ENCODE data around the gene AKAP6. TPM values are rescaled to one million over a fixed set of nuclear protein-coding genes. Genes with fewer than 3 reads are reported as not detected.
A peak's percentile ranks its signal among the peaks of the same experiment; 100 is the strongest.

The AKAP6 gene
- total RNA-seq, 1 experiment from 2014 or later = 1.1 TPM

DNA sequence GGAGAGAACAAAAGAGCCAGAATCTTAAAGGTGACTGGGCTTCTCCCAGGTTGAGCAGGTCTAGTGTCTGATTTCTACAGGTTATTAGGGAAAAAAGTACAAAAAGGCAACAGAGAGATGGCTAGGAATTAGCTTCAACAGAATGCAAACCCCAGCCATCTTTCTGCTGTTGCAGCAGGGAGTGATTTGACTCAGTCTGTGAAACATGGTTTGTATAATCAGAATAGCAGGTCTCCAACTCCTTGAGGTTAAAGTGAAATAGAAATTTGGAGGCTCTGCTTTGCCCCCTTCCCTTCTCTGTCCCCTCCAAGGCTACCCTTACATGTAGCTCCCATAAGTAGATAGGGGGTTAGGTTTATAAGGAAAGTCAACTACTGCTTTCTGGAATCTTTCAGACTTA lies 105.8 kb downstream of the AKAP6 start:
- no peak overlapping the region for H4K91ac ChIP-seq (ENCODE audit: insufficient read length, low read depth, low read length)
- H2BK15ac ChIP-seq (ENCODE audit: low read depth, low read length) = no peak overlapping the region
- peak overlapping the region; percentile 24; the same call in 1 of the 2 replicates for H3K14ac ChIP-seq (ENCODE audit: insufficient read depth, low read length)
- H3T11ph ChIP-seq (ENCODE audit: low read length) = no peak overlapping the region
- no peaks in the 10 kb centered on the region for H3K23me2 ChIP-seq (ENCODE audit: insufficient read length, low read depth, low read length, poor library complexity, severe bottlenecking)
- TF ChIP-seq, protein P1, sequence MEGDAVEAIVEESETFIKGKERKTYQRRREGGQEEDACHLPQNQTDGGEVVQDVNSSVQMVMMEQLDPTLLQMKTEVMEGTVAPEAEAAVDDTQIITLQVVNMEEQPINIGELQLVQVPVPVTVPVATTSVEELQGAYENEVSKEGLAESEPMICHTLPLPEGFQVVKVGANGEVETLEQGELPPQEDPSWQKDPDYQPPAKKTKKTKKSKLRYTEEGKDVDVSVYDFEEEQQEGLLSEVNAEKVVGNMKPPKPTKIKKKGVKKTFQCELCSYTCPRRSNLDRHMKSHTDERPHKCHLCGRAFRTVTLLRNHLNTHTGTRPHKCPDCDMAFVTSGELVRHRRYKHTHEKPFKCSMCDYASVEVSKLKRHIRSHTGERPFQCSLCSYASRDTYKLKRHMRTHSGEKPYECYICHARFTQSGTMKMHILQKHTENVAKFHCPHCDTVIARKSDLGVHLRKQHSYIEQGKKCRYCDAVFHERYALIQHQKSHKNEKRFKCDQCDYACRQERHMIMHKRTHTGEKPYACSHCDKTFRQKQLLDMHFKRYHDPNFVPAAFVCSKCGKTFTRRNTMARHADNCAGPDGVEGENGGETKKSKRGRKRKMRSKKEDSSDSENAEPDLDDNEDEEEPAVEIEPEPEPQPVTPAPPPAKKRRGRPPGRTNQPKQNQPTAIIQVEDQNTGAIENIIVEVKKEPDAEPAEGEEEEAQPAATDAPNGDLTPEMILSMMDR (conservative IDR thresholded peaks at IDR 0.05) = no peak
- H2BK120ac ChIP-seq (ENCODE audit: low read depth, low read length, poor library complexity, severe bottlenecking) = no peak overlapping the region
- Mint-ChIP-seq H3K9me3 (no peaks in the 10 kb centered on the region), H3K4me3 (no peak overlapping the region), H3K36me3 (ENCODE audit: insufficient read depth in 1 of 3, low read depth in 3 of 3) (no peaks in the 10 kb centered on the region; a peak in 1 of 7 replicates), H3K4me1 (no peaks in the 10 kb centered on the region), H3K27me3 (ENCODE audit: low read depth) (no peaks in the 10 kb centered on the region), H3K27ac (no peak overlapping the region; a peak in 1 of 7 replicates)
- no peak overlapping the region for H3K18ac ChIP-seq (ENCODE audit: insufficient read length, low read depth, low read length)
- H3K4me1 ChIP-seq (ENCODE audit: insufficient read depth, low read length) = no peaks in the 10 kb centered on the region
- H2AFZ ChIP-seq (ENCODE audit: low read length) = no peak overlapping the region
- H3K27me3 ChIP-seq (ENCODE audit: insufficient read depth, low read length) = no peaks in the 10 kb centered on the region
- no peak overlapping the region for H4K5ac ChIP-seq (ENCODE audit: insufficient read length, low read depth, low read length)
- no peak for DNase-seq
- no peaks in the 10 kb centered on the region for H3K79me1 ChIP-seq (ENCODE audit: insufficient read depth, low read depth, low read length, poor library complexity, severe bottlenecking)
- no peak overlapping the region for H3K4ac ChIP-seq (ENCODE audit: low read depth, low read length)
- H3K23ac ChIP-seq (ENCODE audit: insufficient read length, low read depth, low read length) = no peak overlapping the region
- H2AK5ac ChIP-seq (ENCODE audit: insufficient read length, low read length) = no peak overlapping the region
- no peak overlapping the region for H2BK20ac ChIP-seq (ENCODE audit: low read depth, low read length, poor library complexity, severe bottlenecking)
- no peak overlapping the region for H2BK5ac ChIP-seq (ENCODE audit: insufficient read length, low read length)
- no peaks in the 10 kb centered on the region for H3K79me2 ChIP-seq (ENCODE audit: insufficient read depth, low read length)
- no peak overlapping the region for H2BK12ac ChIP-seq (ENCODE audit: insufficient read length, low read depth, low read length)
- H3K9me3 ChIP-seq (ENCODE audit: control insufficient read depth, low read depth, low read length) = no peaks in the 10 kb centered on the region
- H3K4me2 ChIP-seq (ENCODE audit: insufficient read depth, insufficient read length, low read length) = no peak overlapping the region
- no peak overlapping the region for H4K8ac ChIP-seq (replicated peaks; ENCODE audit: insufficient read length, low read depth, low read length)
- H3K56ac ChIP-seq (ENCODE audit: insufficient read length, low read depth, low read length) = no peak overlapping the region
- no peak overlapping the region for H3K9ac ChIP-seq (ENCODE audit: extremely low read depth, insufficient read length, low read length)
- H4K20me1 ChIP-seq (ENCODE audit: control insufficient read depth, insufficient read depth, insufficient read length) = no peaks in the 10 kb centered on the region
- no peak overlapping the region for H3K27ac ChIP-seq (ENCODE audit: insufficient read length, low read depth, low read length)

Data from H9 (cell line).